Stomach (tissue), 9 donors: ENCODE data around the gene TSTD1. TPM values are rescaled to one million over a fixed set of nuclear protein-coding genes. Genes with fewer than 3 reads are reported as not detected.

ENCODE experiments used
- DNase-seq, 2 donors: peaks; one replicate each; pipeline versions ENCODE4 v3.0.0 to v3.0.0-alpha.2; 2013 to 2019
- H3K27ac ChIP-seq, 5 donors: fragments of 200-600 bp in 4 of 5; sonication (generic) in 4 of 5; one replicate each; pipeline ENCODE4 v1.5.1; 2013 to 2019; ENCODE audit warnings: mild to moderate bottlenecking in 1 of 5, moderate library complexity in 1 of 5
- H3K27me3 ChIP-seq, 3 donors: fragments of 200-600 bp; sonication (generic); one replicate each; pipeline ENCODE4 v1.5.1; 2017 to 2019; ENCODE audit warnings: mixed run types in 1 of 3
- H3K36me3 ChIP-seq, 4 donors: fragments of 200-600 bp; sonication (generic); 1 replicate in 3 of 4; 2 replicates in 1 of 4; pipeline ENCODE4 v1.5.1; 2016 to 2019
- H3K4me1 ChIP-seq, 4 donors: fragments of 200-600 bp; sonication (generic); one replicate each; pipeline ENCODE4 v1.5.1; 2016 to 2019
- H3K4me3 ChIP-seq, 4 donors: fragments of 200-600 bp; sonication (generic) in 3 of 4; one replicate each; pipeline ENCODE4 v1.5.1; 2016 to 2019; ENCODE audit warnings: mild to moderate bottlenecking in 1 of 4
- H3K9me3 ChIP-seq, 4 donors: fragments of 200-600 bp; sonication (generic); one replicate each; pipeline ENCODE4 v1.5.1; 2016 to 2019
- EP300 ChIP-seq: sonication (generic); formaldehyde crosslinking; IDR thresholded peaks from one replicate; pipeline ENCODE4 v1.6.1; 2017; ENCODE audit warnings: antibody characterized with exemption
- POLR2A ChIP-seq, 4 donors: fragments of 450-650 bp; IDR thresholded peaks; one replicate each; pipeline ENCODE4 v1.6.1; 2016; ENCODE audit warnings: antibody characterized with exemption in 4 of 4, control low read depth in 2 of 4, mild to moderate bottlenecking in 1 of 4, moderate library complexity in 1 of 4
- POLR2AphosphoS5 ChIP-seq, 3 donors: sonication (generic); formaldehyde crosslinking; IDR thresholded peaks; one replicate each; pipeline ENCODE4 v1.6.1; 2016; ENCODE audit warnings: antibody characterized with exemption in 3 of 3
- WGBS, 5 donors: extraction: QIAGEN DNeasy Blood & Tissue Kit in 3 of 5; methylation state at CpG; one replicate each; pipeline versions ENCODE4 v1.1.5 to v1.1.7; 2013 to 2018; 5-methylcytosine and 5-hydroxymethylcytosine counted together
- intact Hi-C: fragments of 100-400 bp; cut with DNase I; formaldehyde crosslinking; loops from one replicate; pipeline ENCODE4 v1.15.1; 2023; ENCODE audit warnings: low total_unique reads
- polyA plus RNA-seq, 3 donors: library from polyadenylated mRNA; stranded (reverse); fragments of 200-250 nt; gene quantifications; one replicate each; pipeline ENCODE4 v1.2.3, GENCODE V29; 2013
- total RNA-seq, 5 donors: library from RNA; depleted of rRNA; stranded (reverse); fragments of >200 nt; gene quantifications; one replicate each; pipeline versions ENCODE4 v1.1.0 to v1.2.3, GENCODE V29; 2014 to 2016
- TF ChIP-seq, protein P1 (sequence below), 7 experiments: fragments of 450-650 bp in 4 of 7; fragments of 200-600 bp in 3 of 7; sonication (generic) in 3 of 7; IDR thresholded peaks; one replicate each; pipeline ENCODE4 v1.5.1; 2016 to 2019; ENCODE audit warnings: antibody characterized with exemption in 7 of 7, control low read depth in 2 of 7, mild to moderate bottlenecking in 1 of 7
- donor health status: healthy with polysubstance abuse.
- donor health status: Bipolar disorder and iron deficiency.
- donor health status: healthy.

TSTD1 gene
- total and polyA plus RNA-seq, 8 donors, result 13.2 to 186 (median 112) TPM; not detected in 1

DNA sequence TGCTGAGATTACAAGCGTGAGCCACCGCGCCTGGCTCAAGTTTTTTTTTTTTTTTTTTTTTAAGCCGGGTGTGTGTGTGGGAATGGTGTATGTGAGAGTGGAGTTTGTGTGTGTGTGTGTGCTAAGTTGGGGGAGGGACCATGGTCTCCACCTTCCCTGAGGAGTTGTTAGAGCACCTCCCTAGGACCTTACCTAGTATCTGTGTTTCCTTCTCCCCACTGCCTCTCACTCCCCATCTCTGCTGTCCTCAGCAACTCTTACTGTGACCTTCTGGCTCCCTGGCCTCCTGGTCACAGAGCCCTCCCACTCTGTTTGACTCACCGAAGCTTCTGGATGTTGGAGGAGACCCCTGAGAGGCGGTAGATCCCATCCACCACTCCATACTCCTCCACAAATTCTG lies 20.5 kb upstream of the TSTD1 start:
- intact Hi-C loops, result no loop called here
- WGBS, 5 donors, result 43 to 72% (median 59%) methylated on average over 6 of the region's 6 CpGs

DNA sequence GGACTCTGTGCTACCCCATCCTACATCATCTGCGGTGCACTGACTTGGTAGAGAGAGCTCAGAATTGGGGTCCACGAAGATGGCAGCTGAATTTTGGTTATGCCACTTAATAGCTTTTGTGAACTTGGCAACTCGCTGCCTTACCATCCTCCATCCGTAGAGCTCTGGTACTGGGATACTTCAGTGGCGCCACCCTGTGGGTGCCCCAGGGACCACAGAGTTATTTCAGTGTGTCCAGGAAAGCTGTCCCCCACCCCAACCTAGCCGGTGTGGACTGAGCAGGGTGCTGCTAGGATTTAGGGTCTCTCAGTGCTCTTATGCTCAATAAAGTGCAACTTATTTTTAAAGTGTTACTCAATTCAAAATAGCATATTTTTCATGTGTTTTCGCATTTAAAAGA lies 16.0 kb upstream of the TSTD1 start:
- no peak for DNase-seq
- Histone ChIP-seq H3K36me3 (peaks cover 0 to 50% (median 24%) of the 10 kb centered on the region in 4 donors), H3K27me3 (peaks cover 0 to 23% (median 0%) of the 10 kb centered on the region in 3 donors), H3K9me3 (no peaks in the 10 kb centered on the region), H3K4me1 (no peaks in the 10 kb centered on the region), H3K27ac (no peak overlapping the region), H3K4me3 (no peak overlapping the region)
- intact Hi-C loops, result no loop called here
- TF ChIP-seq, protein P1, sequence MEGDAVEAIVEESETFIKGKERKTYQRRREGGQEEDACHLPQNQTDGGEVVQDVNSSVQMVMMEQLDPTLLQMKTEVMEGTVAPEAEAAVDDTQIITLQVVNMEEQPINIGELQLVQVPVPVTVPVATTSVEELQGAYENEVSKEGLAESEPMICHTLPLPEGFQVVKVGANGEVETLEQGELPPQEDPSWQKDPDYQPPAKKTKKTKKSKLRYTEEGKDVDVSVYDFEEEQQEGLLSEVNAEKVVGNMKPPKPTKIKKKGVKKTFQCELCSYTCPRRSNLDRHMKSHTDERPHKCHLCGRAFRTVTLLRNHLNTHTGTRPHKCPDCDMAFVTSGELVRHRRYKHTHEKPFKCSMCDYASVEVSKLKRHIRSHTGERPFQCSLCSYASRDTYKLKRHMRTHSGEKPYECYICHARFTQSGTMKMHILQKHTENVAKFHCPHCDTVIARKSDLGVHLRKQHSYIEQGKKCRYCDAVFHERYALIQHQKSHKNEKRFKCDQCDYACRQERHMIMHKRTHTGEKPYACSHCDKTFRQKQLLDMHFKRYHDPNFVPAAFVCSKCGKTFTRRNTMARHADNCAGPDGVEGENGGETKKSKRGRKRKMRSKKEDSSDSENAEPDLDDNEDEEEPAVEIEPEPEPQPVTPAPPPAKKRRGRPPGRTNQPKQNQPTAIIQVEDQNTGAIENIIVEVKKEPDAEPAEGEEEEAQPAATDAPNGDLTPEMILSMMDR (IDR thresholded peaks at IDR 0.05), result no peak
- TF ChIP-seq EP300 (no peak), POLR2AphosphoS5 (IDR thresholded peaks at IDR 0.05) (no peak), POLR2A (IDR thresholded peaks at IDR 0.05) (no peak)
- 75 to 90% (median 86%) methylated on average over 7 of the region's 7 CpGs for WGBS, 5 donors

More for the DNA sequence above, 20.5 kb upstream of the TSTD1 start:
- Histone ChIP-seq H3K4me1 (no peaks in the 10 kb centered on the region), H3K27me3 (peaks cover 0 to 27% (median 0%) of the 10 kb centered on the region in 3 donors), H3K9me3 (no peaks in the 10 kb centered on the region), H3K4me3 (no peak overlapping the region), H3K27ac (no peak overlapping the region), H3K36me3 (peaks cover 0 to 11% (median 4%) of the 10 kb centered on the region in 4 donors)
- TF ChIP-seq, protein P1 (IDR thresholded peaks at IDR 0.05), result no peak
- no peak for TF ChIP-seq EP300
- no peak for DNase-seq

DNA sequence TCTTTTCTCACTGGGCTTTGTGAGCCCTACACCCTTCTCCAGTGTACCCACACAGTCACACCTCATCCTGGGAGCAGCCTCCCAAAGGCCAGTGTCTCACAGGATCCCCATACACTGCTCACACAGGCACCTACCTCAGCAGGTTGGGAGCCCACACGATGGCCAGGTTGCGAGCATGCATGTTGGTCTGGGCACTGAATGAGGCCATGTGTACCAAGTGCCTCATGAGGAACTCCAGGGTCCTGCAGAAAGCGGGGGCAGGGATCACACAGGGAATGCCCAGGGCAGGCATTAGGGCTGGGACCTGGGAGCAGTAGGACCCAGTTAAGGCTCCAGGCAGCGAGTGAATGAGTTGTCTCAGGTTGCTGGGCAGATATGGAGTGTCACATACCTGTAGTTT lies 15.5 kb upstream of the TSTD1 start:
- TF ChIP-seq POLR2A (IDR thresholded peaks at IDR 0.05), result no peak
- TF ChIP-seq EP300, result no peak
- no peak for TF ChIP-seq POLR2AphosphoS5 (IDR thresholded peaks at IDR 0.05)
- TF ChIP-seq, protein P1 (IDR thresholded peaks at IDR 0.05), result no peak
- Histone ChIP-seq H3K4me3 (no peak overlapping the region), H3K36me3 (peaks cover 0 to 55% (median 27%) of the 10 kb centered on the region in 4 donors), H3K27ac (no peak overlapping the region), H3K27me3 (peaks cover 0 to 23% (median 0%) of the 10 kb centered on the region in 3 donors), H3K9me3 (peaks cover 0 to 4% (median 0%) of the 10 kb centered on the region in 4 donors), H3K4me1 (no peaks in the 10 kb centered on the region)
- DNase-seq, result no peak
- WGBS, 5 donors, result 80 to 93% (median 83%) methylated on average over 4 of the region's 4 CpGs
- intact Hi-C loops, result no loop called here

DNA sequence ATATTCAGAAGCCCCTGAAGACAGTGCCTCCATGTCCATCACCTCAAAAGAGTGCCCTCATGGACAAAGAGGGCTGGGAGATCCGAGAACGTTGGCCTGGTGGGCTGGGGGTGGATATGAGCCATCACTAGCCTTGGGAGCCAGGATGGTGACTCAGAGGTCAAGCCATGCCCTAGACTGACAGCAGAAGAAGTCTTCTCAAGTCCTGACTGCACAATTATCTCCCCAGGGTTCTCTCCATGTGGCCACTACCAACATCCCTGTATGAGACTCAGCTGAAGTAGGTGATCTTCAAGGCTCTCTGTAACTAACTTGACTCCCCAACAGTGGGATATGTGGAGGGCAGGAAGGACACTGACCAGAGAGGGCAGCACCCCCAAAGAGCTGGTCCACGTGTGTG lies 14.1 kb upstream of the TSTD1 start:
- TF ChIP-seq, protein P1 (IDR thresholded peaks at IDR 0.05), result no peak
- TF ChIP-seq POLR2AphosphoS5 (IDR thresholded peaks at IDR 0.05), result no peak
- no peak for TF ChIP-seq POLR2A (IDR thresholded peaks at IDR 0.05)
- TF ChIP-seq EP300, result no peak
- WGBS, 5 donors, result 67 to 86% (median 71%) methylated on average over 3 of the region's 3 CpGs
- no peak for DNase-seq
- peaks cover 0 to 60% (median 33%) of the 10 kb centered on the region in 4 donors for H3K36me3 ChIP-seq
- peaks cover 0 to 23% (median 0%) of the 10 kb centered on the region in 3 donors for H3K27me3 ChIP-seq
- intact Hi-C loops, result no loop called here
- no peaks in the 10 kb centered on the region for H3K4me1 ChIP-seq
- H3K4me3 ChIP-seq, result no peak overlapping the region
- H3K9me3 ChIP-seq, result peaks cover 0 to 8% (median 0%) of the 10 kb centered on the region in 4 donors
- no peak overlapping the region for H3K27ac ChIP-seq
